GM23338 (cell line): ENCODE data around the gene TTC28.

Source experiments
- CTCF ChIP-seq, 2 experiments: fragments of 200-600 bp in 1 of 2; sonication (generic) in 1 of 2; conservative IDR thresholded peaks; 2 replicates each; pipeline versions ENCODE4 v1.5.1 to v1.6.1; 2016 to 2017; ENCODE audit warnings: antibody characterized with exemption in 2 of 2, low read depth in 2 of 2, mild to moderate bottlenecking in 2 of 2, moderate library complexity in 1 of 2
- EZH2 ChIP-seq: fragments of 200-600 bp; sonication (generic); IDR thresholded peaks from one replicate; pipeline ENCODE4 v1.8.0; 2017; ENCODE audit warnings: antibody characterized with exemption, mild to moderate bottlenecking, low read depth; ENCODE audit not compliant: unreplicated experiment
- POLR2AphosphoS5 ChIP-seq: IDR thresholded peaks from 2 replicates; pipeline ENCODE4 v1.6.1; 2016; ENCODE audit warnings: antibody characterized with exemption, low read depth
- ZNF331 ChIP-seq: fragments of 250-450 bp; sonication (Bioruptor Pico); IDR thresholded peaks from 2 replicates; pipeline ENCODE4 v1.5.0; 2020; ENCODE audit warnings: low read depth, mild to moderate bottlenecking, moderate library complexity

- no peak for TF ChIP-seq ZNF331 (CRISPR knock-in tag)
- TF ChIP-seq CTCF (conservative IDR thresholded peaks at IDR 0.05; ENCODE audit: low read depth in 2 of 2) = no peak
- no peak for TF ChIP-seq EZH2
- no peak for TF ChIP-seq POLR2AphosphoS5
Measured at GRCh38 chr22:27935897-27936296, 743.7 kb downstream of the TTC28 start.
